GM12878 (cell line): ENCODE data around the gene SYNGR2. TPM values are rescaled to one million over a fixed set of nuclear protein-coding genes. Genes with fewer than 3 reads are reported as not detected.

Source experiments
- ATAC-seq: fragments of 200-7000 bp; cut with Tn5 transposase; 3 replicates; pipeline ENCODE4 v1.9.1; 2020; ENCODE audit warnings: mild to moderate bottlenecking, moderate library complexity
- BruUV-seq: library from RNA; stranded (reverse); fragments of 400-500 nt; replicated peaks from 2 replicates; lab custom pipeline; 2021; lab: Mats Ljungman, UMichigan
- CTCF ChIA-PET: fragments of 300-600 bp; sonication (Branson Sonifier 250); formaldehyde crosslinking; extraction: SDS; loops from one replicate; lab custom pipeline; 2021; ENCODE audit warnings: inconsistent platforms; lab: Yijun Ruan, JAX
- POLR2A ChIA-PET: fragments of 350-600 bp; formaldehyde crosslinking; extraction: SDS; loops from one replicate; lab custom pipeline; 2021; ENCODE audit warnings: inconsistent platforms; lab: Charles Lee
- RAD21 ChIA-PET: fragments of 300-600 bp; sonication (Branson Sonifier 250); formaldehyde crosslinking; loops from one replicate; lab custom pipeline; 2023; ENCODE audit warnings: antibody characterized with exemption; ENCODE audit not compliant: unreplicated experiment; lab: Charles Lee
- SMC1A ChIA-PET: fragments of 300-600 bp; sonication (Branson Sonifier 250); formaldehyde crosslinking; loops from one replicate; lab custom pipeline; 2023; ENCODE audit not compliant: unreplicated experiment, uncharacterized antibody; lab: Charles Lee
- DNase-seq: peaks from one replicate; pipeline ENCODE4 v3.0.0-alpha.2; 2011; ENCODE audit warnings: low read depth, low spot score
- FAIRE-seq: peaks from 3 replicates; lab custom pipeline; 2011; peaks lifted over from hg19 to GRCh38; lab: Jason Lieb, UNC
- H2AFZ ChIP-seq: 2 replicates; pipeline ENCODE4 v1.6.0; 2011; ENCODE audit warnings: low read depth, low read length, control low read depth; ENCODE audit not compliant: control insufficient read depth
- H3K27ac ChIP-seq: 2 replicates; pipeline ENCODE4 v1.5.1; 2011; ENCODE audit warnings: control low read depth; ENCODE audit not compliant: control insufficient read depth, insufficient read depth
- H3K27me3 ChIP-seq, 2 experiments: replicated peaks in 1 of 2; 2 replicates each; pipeline versions ENCODE4 v1.6.0 to v1.6.1; 2011; ENCODE audit warnings: low read length in 1 of 2; ENCODE audit not compliant: control insufficient read depth in 2 of 2, insufficient read depth in 2 of 2
- H3K36me3 ChIP-seq, 2 experiments: 2 replicates each; pipeline ENCODE4 v1.5.1; 2011; ENCODE audit warnings: low read length in 1 of 2; ENCODE audit not compliant: control insufficient read depth in 2 of 2, insufficient read depth in 2 of 2
- H3K4me1 ChIP-seq: 2 replicates; pipeline ENCODE4 v1.6.1; 2011; ENCODE audit warnings: mild to moderate bottlenecking, low read length, moderate library complexity, mixed read lengths; ENCODE audit not compliant: control insufficient read depth, insufficient read depth
- H3K4me2 ChIP-seq: 2 replicates; pipeline ENCODE4 v1.6.0; 2011; ENCODE audit warnings: control low read depth; ENCODE audit not compliant: control insufficient read depth, insufficient read depth
- H3K4me3 ChIP-seq: fragments of 200-600 bp; sonication (generic); 2 replicates; pipeline ENCODE4 v1.5.1; 2016
- H3K79me2 ChIP-seq: 2 replicates; pipeline ENCODE4 v1.6.0; 2011; ENCODE audit warnings: low read length; ENCODE audit not compliant: control insufficient read depth, insufficient read depth
- H3K9ac ChIP-seq: 2 replicates; pipeline ENCODE4 v1.8.0; 2011; ENCODE audit warnings: low read length, control low read depth, mixed read lengths; ENCODE audit not compliant: control insufficient read depth, insufficient read depth
- H3K9me3 ChIP-seq: replicated peaks from 3 replicates; pipeline ENCODE4 v1.5.1; 2011; ENCODE audit warnings: mild to moderate bottlenecking, low read length; ENCODE audit not compliant: control insufficient read depth, insufficient read depth
- H4K20me1 ChIP-seq: 2 replicates; pipeline ENCODE4 v1.6.0; 2011; ENCODE audit not compliant: control insufficient read depth, insufficient read depth
- HDAC6 ChIP-seq: fragments of 200-600 bp; sonication (generic); IDR thresholded peaks from one replicate; pipeline ENCODE4 v1.8.0; 2017; ENCODE audit warnings: antibody characterized with exemption; ENCODE audit not compliant: unreplicated experiment
- NBN ChIP-seq: fragments of 450-650 bp; IDR thresholded peaks from 2 replicates; pipeline ENCODE4 v1.6.1; 2016
- POLR2A ChIP-seq: IDR thresholded peaks from 2 replicates; pipeline ENCODE4 v1.6.1; 2011; ENCODE audit warnings: low read depth, mild to moderate bottlenecking, low read length
- WRNIP1 ChIP-seq: IDR thresholded peaks from 2 replicates; pipeline ENCODE4 v1.6.1; 2011; ENCODE audit warnings: low read depth, low read length, improper control_type of control experiment, borderline replicate concordance
- WGBS: methylation state at CpG from one replicate; pipeline ENCODE4 v1.1.6; 2016; ENCODE audit warnings: low lambda C conversion rate; ENCODE audit not compliant: insufficient replicate concordance, insufficient coverage; ENCODE audit errors: missing lambda C conversion rate; 5-methylcytosine and 5-hydroxymethylcytosine counted together
- in situ Hi-C: fragments of 300-500 bp; cut with MboI; formaldehyde crosslinking; loops from 9 replicates; pipeline ENCODE4 v1.14.3; 2018; ENCODE audit warnings: mixed read lengths
- intact Hi-C: fragments of 100-400 bp; cut with micrococcal nuclease; formaldehyde crosslinking; loops from one replicate; pipeline ENCODE4 v1.14.2; 2022; ENCODE audit not compliant: unreplicated experiment
- polyA plus RNA-seq, 11 experiments: library from polyadenylated mRNA; depleted of rRNA in 4 of 11; unstranded in 6 of 11; stranded (reverse) in 5 of 11; fragments of >200 nt; fragmentation: Nextera tagmentation in 4 of 11; fragmentation: Illumina TruSeq in 1 of 11; extraction: Ambion mirVana in 4 of 11; extraction: Trizol in 1 of 11; gene quantifications; 1 replicate in 1 of 11; 2 replicates in 10 of 11; pipeline versions ENCODE4 v1.2.1 to v1.2.3, GENCODE V29; 2011 to 2016; ENCODE audit warnings: inconsistent platforms in 2 of 11, missing spikeins in 2 of 11, low read depth in 1 of 11
- total RNA-seq, 4 experiments: library from RNA; depleted of rRNA in 3 of 4; stranded (reverse); fragments of >200 nt in 3 of 4; fragmentation: Illumina TruSeq in 1 of 4; extraction: Trizol in 1 of 4; gene quantifications; 2 replicates each; pipeline versions ENCODE4 v1.2.1 to v1.2.3, GENCODE V29; 2013 to 2021
- TF ChIP-seq, protein P1 (sequence below): fragments of 450-650 bp; IDR thresholded peaks from 2 replicates; pipeline ENCODE4 v1.6.1; 2017; ENCODE audit warnings: mild to moderate bottlenecking
- TF ChIP-seq, protein P2 (sequence below): IDR thresholded peaks from 2 replicates; pipeline ENCODE4 v1.6.1; 2011; ENCODE audit warnings: borderline replicate concordance, low read depth, mild to moderate bottlenecking, moderate library complexity, mixed read lengths, low read length; ENCODE audit not compliant: insufficient read depth; ENCODE audit errors: extremely low read length

Gene SYNGR2
- total and polyA plus RNA-seq, 10 of the 15 experiments (the other 5 are each of a cell fraction or from before 2014, with no cell fraction given) = 4.4 to 529 (median 261) TPM

DNA sequence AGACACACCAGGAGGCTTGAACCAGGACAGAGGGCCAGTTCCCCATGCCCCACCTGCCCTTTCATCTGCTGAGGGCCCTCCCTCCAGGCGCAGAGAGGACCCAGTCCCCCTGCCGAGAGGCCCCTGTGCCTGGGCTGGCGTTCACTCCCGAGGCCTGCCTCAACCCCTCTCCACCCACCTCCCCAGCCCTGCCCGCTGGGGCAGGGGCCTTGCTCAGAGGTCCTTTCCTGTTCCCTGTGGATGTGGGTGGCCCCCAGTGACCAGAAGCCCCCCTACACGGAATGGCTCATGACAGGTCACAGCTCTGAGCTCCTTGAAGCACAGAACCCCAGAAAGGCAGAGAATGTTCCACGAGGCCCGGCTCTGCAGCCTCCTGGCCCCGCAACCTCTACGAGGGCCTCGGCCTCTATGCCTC, 46.6 kb upstream of the SYNGR2 start:
- H3K4me2 ChIP-seq = peak overlapping the region; percentile 93
- H3K36me3 ChIP-seq = peaks cover 16 to 27% of the 10 kb centered on the region in 2 experiments
- H3K4me3 ChIP-seq = peak overlapping the region; percentile 70
- no peak for DNase-seq
- H2AFZ ChIP-seq = no peak overlapping the region
- H4K20me1 ChIP-seq = no peaks in the 10 kb centered on the region
- CTCF ChIA-PET = interaction anchor here (0.6 to 12.7 kb wide), 4 partner anchors 12 to 53 kb away, joined by 3 to 100 read pairs (median 4); no protein-coding TSS in a partner anchor
- H3K4me1 ChIP-seq = peaks cover 58% of the 10 kb centered on the region
- POLR2A ChIA-PET = interaction anchor here (0.9 to 1.0 kb wide), 2 partner anchors 9 to 14 kb away, joined by 3 read pairs; no protein-coding TSS in a partner anchor
- H3K9ac ChIP-seq = peak overlapping the region; percentile 77
- H3K9me3 ChIP-seq = no peaks in the 10 kb centered on the region
- peaks cover 62% of the 10 kb centered on the region for H3K79me2 ChIP-seq
- TF ChIP-seq WRNIP1 = no peak
- TF ChIP-seq POLR2A = peak; percentile 16
- TF ChIP-seq, all 136 proteins: peak for 1
- intact Hi-C loops = no loop called here
- ChIA-PET SMC1A (interaction anchor here (0.8 to 1.2 kb wide), 2 partner anchors 16 to 55 kb away, joined by 3 read pairs; no protein-coding TSS in a partner anchor), RAD21 (interaction anchor here (0.8 to 1.8 kb wide), 2 partner anchors 22 to 102 kb away, joined by 3 to 5 read pairs; no protein-coding TSS in a partner anchor)
- Histone ChIP-seq H3K27me3 (no peaks in the 10 kb centered on the region), H3K27ac (peak overlapping the region; percentile 85)
- ATAC-seq (no peak), FAIRE-seq (no peak)
- no TSS peak for BruUV-seq
- in situ Hi-C loops = no loop called here
- 57% methylated on average over 9 of the region's 11 CpGs for WGBS

DNA sequence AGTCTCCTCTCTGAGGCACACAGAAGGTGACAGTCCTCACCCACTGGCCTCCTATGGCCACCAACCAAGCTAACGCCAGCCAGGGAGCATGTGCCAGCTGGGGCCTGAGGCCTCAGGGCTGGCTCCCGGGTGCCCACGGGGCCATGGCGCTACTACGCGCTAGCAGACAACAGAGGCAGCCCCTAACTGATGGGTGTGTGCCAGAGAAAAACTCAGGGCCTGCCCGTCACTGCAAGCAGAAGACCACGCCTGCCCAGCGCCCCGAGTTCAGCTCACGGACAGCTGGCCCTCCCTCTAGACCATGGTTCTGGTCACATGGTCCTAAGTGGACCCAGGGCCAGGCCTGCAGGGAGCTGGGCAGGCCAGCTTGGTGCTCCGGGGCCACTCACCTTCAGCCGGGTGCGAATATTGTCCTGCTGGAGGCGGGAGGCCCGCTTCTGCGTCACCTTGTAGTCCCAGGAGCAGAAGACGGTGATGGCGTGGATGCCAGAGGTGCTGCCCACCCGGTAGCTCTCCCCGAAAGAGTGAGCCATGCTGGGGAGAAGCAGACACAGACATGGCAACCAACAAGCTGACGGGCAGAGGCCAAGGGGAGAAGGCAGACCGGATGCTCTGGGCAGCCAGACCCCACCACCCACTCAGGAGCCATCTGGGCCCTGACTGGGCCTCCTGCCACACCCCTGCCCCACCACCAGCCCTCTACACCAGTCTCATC, 46.0 kb upstream of the SYNGR2 start:
- SMC1A ChIA-PET = interaction anchor here (0.6 to 1.2 kb wide), 3 partner anchors 15 to 647 kb away, joined by 3 read pairs; no protein-coding TSS in a partner anchor
- ATAC-seq (no peak), FAIRE-seq (no peak), DNase-seq (no peak)
- Histone ChIP-seq H3K27ac (peak overlapping the region; percentile 85; the same call in 1 of the 2 replicates), H3K4me1 (peaks cover 61% of the 10 kb centered on the region), H3K4me2 (peak overlapping the region; percentile 93), H3K79me2 (peaks cover 67% of the 10 kb centered on the region), H2AFZ (no peak overlapping the region), H3K9me3 (no peaks in the 10 kb centered on the region), H4K20me1 (no peaks in the 10 kb centered on the region), H3K36me3 (peaks cover 14 to 24% of the 10 kb centered on the region in 2 experiments), H3K27me3 (no peaks in the 10 kb centered on the region), H3K9ac (peak overlapping the region; percentile 77), H3K4me3 (peak overlapping the region; percentile 70)
- POLR2A ChIA-PET = interaction anchor here (0.6 to 0.9 kb wide), 2 partner anchors 9 to 84 kb away, joined by 3 to 7 read pairs; no protein-coding TSS in a partner anchor
- BruUV-seq = no TSS peak
- intact Hi-C loops (no loop called here), in situ Hi-C loops (no loop called here)
- WGBS = 84% methylated on average over 23 of the region's 23 CpGs
- CTCF ChIA-PET = interaction anchor here (1.1 to 12.7 kb wide), 3 partner anchors 13 to 53 kb away, joined by 4 to 100 read pairs (median 5); no protein-coding TSS in a partner anchor
- 0 out of 2 replicates have a peak, but pooled peaks have one; percentile 16 for TF ChIP-seq POLR2A
- no peak for TF ChIP-seq HDAC6
- TF ChIP-seq, protein P1, sequence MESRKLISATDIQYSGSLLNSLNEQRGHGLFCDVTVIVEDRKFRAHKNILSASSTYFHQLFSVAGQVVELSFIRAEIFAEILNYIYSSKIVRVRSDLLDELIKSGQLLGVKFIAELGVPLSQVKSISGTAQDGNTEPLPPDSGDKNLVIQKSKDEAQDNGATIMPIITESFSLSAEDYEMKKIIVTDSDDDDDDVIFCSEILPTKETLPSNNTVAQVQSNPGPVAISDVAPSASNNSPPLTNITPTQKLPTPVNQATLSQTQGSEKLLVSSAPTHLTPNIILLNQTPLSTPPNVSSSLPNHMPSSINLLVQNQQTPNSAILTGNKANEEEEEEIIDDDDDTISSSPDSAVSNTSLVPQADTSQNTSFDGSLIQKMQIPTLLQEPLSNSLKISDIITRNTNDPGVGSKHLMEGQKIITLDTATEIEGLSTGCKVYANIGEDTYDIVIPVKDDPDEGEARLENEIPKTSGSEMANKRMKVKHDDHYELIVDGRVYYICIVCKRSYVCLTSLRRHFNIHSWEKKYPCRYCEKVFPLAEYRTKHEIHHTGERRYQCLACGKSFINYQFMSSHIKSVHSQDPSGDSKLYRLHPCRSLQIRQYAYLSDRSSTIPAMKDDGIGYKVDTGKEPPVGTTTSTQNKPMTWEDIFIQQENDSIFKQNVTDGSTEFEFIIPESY = peak; percentile 52; the same call in 1 of the 2 replicates
- TF ChIP-seq NBN = no peak
- TF ChIP-seq, protein P2, sequence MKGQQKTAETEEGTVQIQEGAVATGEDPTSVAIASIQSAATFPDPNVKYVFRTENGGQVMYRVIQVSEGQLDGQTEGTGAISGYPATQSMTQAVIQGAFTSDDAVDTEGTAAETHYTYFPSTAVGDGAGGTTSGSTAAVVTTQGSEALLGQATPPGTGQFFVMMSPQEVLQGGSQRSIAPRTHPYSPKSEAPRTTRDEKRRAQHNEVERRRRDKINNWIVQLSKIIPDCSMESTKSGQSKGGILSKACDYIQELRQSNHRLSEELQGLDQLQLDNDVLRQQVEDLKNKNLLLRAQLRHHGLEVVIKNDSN = peak; percentile 15
- RAD21 ChIA-PET = interaction anchor here (0.8 to 1.8 kb wide), 3 partner anchors 12 to 103 kb away, joined by 3 to 6 read pairs (median 5); no protein-coding TSS in a partner anchor
